HL-60 (cell line): ENCODE data around the gene WFIKKN1.

ENCODE experiments used
- DNase-seq, 2 experiments: peaks; one replicate each; pipeline ENCODE4 v3.0.0-alpha.2; 2010 to 2020; ENCODE audit warnings: low read depth in 1 of 2, low spot score in 1 of 2
- H3K27ac ChIP-seq: fragments of 250-450 bp; sonication (Bioruptor Pico); replicated peaks from 2 replicates; pipeline ENCODE4 v1.5.1; 2020; ENCODE audit warnings: mild to moderate bottlenecking, moderate library complexity
- H3K27me3 ChIP-seq: fragments of 250-450 bp; sonication (Bioruptor Pico); 2 replicates; pipeline ENCODE4 v1.5.1; 2021; ENCODE audit warnings: mild to moderate bottlenecking, moderate library complexity; ENCODE audit not compliant: insufficient read depth, poor library complexity, severe bottlenecking
- H3K4me3 ChIP-seq: replicated peaks from 2 replicates; pipeline ENCODE4 v1.5.1; 2011; ENCODE audit warnings: mild to moderate bottlenecking, control low read depth, low read length; ENCODE audit not compliant: insufficient read depth
- CTCF ChIP-seq: IDR thresholded peaks from one replicate; pipeline ENCODE4 v1.5.1; 2011; ENCODE audit warnings: low read length, control low read depth, inconsistent platforms; ENCODE audit not compliant: insufficient read depth
- GABPA ChIP-seq: IDR thresholded peaks from 2 replicates; pipeline ENCODE4 v1.6.1; 2012; ENCODE audit warnings: low read depth
- POLR2AphosphoS5 ChIP-seq: IDR thresholded peaks from 2 replicates; pipeline ENCODE4 v1.6.1; 2012; ENCODE audit warnings: low read depth
- REST ChIP-seq: IDR thresholded peaks from 2 replicates; pipeline ENCODE4 v1.6.1; 2012; ENCODE audit warnings: low read depth; ENCODE audit not compliant: insufficient replicate concordance
- SPI1 ChIP-seq: IDR thresholded peaks from 2 replicates; pipeline ENCODE4 v1.6.1; 2012; ENCODE audit warnings: low read depth, mild to moderate bottlenecking, borderline replicate concordance

Gene WFIKKN1

GRCh38 chr16:617855-618254, 12.9 kb upstream of the WFIKKN1 start:
- H3K4me3 ChIP-seq = no peak overlapping the region
- TF ChIP-seq REST = no peak
- no peak for TF ChIP-seq CTCF
- TF ChIP-seq SPI1 = no peak
- TF ChIP-seq GABPA = no peak
- TF ChIP-seq POLR2AphosphoS5 = no peak
- DNase-seq = no peak
- H3K27ac ChIP-seq = no peak overlapping the region
- no peaks in the 10 kb centered on the region for H3K27me3 ChIP-seq

GRCh38 chr16:619476-620100, 11.2 kb upstream of the WFIKKN1 start:
- H3K27me3 ChIP-seq = no peaks in the 10 kb centered on the region
- no peak overlapping the region for H3K4me3 ChIP-seq
- no peak for DNase-seq
- H3K27ac ChIP-seq = no peak overlapping the region
- TF ChIP-seq CTCF (no peak), GABPA (no peak)

- no peak for DNase-seq
- Histone ChIP-seq H3K4me3 (no peak overlapping the region), H3K27ac (no peak overlapping the region), H3K27me3 (no peaks in the 10 kb centered on the region)
- no peak for TF ChIP-seq CTCF
- no peak for TF ChIP-seq SPI1
- no peak for TF ChIP-seq GABPA
- TF ChIP-seq REST = no peak
- no peak for TF ChIP-seq POLR2AphosphoS5
Observed at GRCh38 chr16:620700-621525, 9.9 kb upstream of the WFIKKN1 start.
